Measurements from ENCODE around the gene ELL. TPM values are rescaled to one million over a fixed set of nuclear protein-coding genes. Genes with fewer than 3 reads are reported as not detected.

Gene ELL
- total and polyA plus RNA-seq, 2 donors (not counting 3 experiments of a cell fraction or from before 2014, with no cell fraction given): 9.9 to 18.2 TPM

DNA sequence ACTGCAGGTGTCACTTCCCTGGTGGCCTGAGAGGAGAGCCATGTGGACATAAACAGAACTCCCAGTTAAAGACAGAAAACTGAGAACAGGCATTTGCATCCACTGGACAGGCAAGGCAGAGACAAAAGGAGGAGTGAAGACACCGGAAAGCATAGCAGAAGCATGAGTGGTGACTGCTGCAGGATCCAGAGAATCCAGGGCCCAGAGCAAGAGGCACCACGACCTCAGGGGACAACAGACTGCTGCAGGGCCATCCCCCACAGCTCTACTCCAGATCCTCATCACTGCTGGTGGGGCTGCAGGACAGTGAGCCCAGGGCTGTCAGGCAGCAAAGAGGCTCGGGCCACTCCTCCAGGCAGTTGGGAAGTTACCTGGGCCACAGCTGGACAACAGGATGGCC, 69.5 kb downstream of the ELL start:
- CTCF ChIA-PET: interaction anchor here (1.0 to 6.8 kb wide), 3 partner anchors 10 to 534 kb away, joined by 5 to 127 read pairs (median 8); no protein-coding TSS in a partner anchor
- dilution Hi-C loops (cut with MboI; ENCODE audit: extremely low pct_ligation_motif_present, low sequenced_read_pairs): no loop called here
- Histone ChIP-seq H3K79me2 (ENCODE audit: control insufficient read depth, insufficient read depth, low read length) (no peaks in the 10 kb centered on the region), H3K27me3 (ENCODE audit: control insufficient read depth in 2 of 2, insufficient read depth in 2 of 2, low read length in 2 of 2) (no peaks in the 10 kb centered on the region), H3K27ac (ENCODE audit: insufficient read depth, low read depth, low read length) (no peak overlapping the region), H3K9me1 (replicated peaks; ENCODE audit: control insufficient read depth, extremely low read depth, insufficient read depth, low read length) (no peaks in the 10 kb centered on the region), H3K4me3 (replicated peaks in 1 of 3; ENCODE audit: insufficient read depth in 1 of 3, low read depth in 1 of 3, low read length in 3 of 3) (no peak overlapping the region), H3K9me3 (replicated peaks; ENCODE audit: control insufficient read depth, insufficient read depth, low read length) (no peaks in the 10 kb centered on the region), H2AFZ (ENCODE audit: low read depth, low read length) (no peak overlapping the region), H3K36me3 (ENCODE audit: control insufficient read depth in 2 of 2, extremely low read depth in 1 of 2, insufficient read depth in 2 of 2, low read length in 2 of 2) (peaks cover 6 to 36% of the 10 kb centered on the region in 2 experiments), H3K4me2 (ENCODE audit: insufficient read depth, low read length) (no peak overlapping the region), H4K20me1 (replicated peaks; ENCODE audit: control insufficient read depth, extremely low read depth, insufficient read depth, low read length) (no peaks in the 10 kb centered on the region), H3K4me1 (ENCODE audit: control insufficient read depth, extremely low read depth, insufficient read depth, low read length) (no peaks in the 10 kb centered on the region), H3K9ac (replicated peaks; ENCODE audit: extremely low read depth, insufficient read depth, low read length) (no peak overlapping the region)
- DNase-seq (ENCODE audit: low read depth, low spot score): no peak
- no TSS peak for BruUV-seq (replicated peaks)
- intact Hi-C loops (cut with micrococcal nuclease): loop anchor here (5.0 to 10.0 kb wide), 2 partner anchors 225 to 462 kb away; partner anchors contain the start of genes COPE and DDX49
- TF ChIP-seq POLR2A (IDR thresholded peaks at IDR 0.05; ENCODE audit: low read depth, low read length) (no peak), POLR2AphosphoS5 (IDR thresholded peaks at IDR 0.05; ENCODE audit: insufficient read depth, low read depth, low read length) (no peak), EZH2 (IDR thresholded peaks at IDR 0.05; ENCODE audit: borderline replicate concordance, low read depth, low read length, severe bottlenecking) (no peak), MYC (IDR thresholded peaks at IDR 0.05; ENCODE audit: low read depth, low read length) (no peak), JUN (IDR thresholded peaks at IDR 0.05; ENCODE audit: borderline replicate concordance, insufficient read depth, insufficient read length, low read depth) (no peak), GATA2 (IDR thresholded peaks at IDR 0.05; ENCODE audit: insufficient read depth, insufficient read length, low read depth, low read length) (no peak), FOS (IDR thresholded peaks at IDR 0.05; ENCODE audit: borderline replicate concordance, insufficient read depth, low read length) (no peak)
- TF ChIP-seq, protein P1, sequence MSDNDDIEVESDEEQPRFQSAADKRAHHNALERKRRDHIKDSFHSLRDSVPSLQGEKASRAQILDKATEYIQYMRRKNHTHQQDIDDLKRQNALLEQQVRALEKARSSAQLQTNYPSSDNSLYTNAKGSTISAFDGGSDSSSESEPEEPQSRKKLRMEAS (IDR thresholded peaks at IDR 0.05; ENCODE audit: insufficient read depth, insufficient read length): no peak
- TF ChIP-seq, protein P2, sequence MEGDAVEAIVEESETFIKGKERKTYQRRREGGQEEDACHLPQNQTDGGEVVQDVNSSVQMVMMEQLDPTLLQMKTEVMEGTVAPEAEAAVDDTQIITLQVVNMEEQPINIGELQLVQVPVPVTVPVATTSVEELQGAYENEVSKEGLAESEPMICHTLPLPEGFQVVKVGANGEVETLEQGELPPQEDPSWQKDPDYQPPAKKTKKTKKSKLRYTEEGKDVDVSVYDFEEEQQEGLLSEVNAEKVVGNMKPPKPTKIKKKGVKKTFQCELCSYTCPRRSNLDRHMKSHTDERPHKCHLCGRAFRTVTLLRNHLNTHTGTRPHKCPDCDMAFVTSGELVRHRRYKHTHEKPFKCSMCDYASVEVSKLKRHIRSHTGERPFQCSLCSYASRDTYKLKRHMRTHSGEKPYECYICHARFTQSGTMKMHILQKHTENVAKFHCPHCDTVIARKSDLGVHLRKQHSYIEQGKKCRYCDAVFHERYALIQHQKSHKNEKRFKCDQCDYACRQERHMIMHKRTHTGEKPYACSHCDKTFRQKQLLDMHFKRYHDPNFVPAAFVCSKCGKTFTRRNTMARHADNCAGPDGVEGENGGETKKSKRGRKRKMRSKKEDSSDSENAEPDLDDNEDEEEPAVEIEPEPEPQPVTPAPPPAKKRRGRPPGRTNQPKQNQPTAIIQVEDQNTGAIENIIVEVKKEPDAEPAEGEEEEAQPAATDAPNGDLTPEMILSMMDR (IDR thresholded peaks at IDR 0.05; ENCODE audit: extremely low read depth in 1 of 2, insufficient read depth in 1 of 2, low read depth in 1 of 2, low read length in 2 of 2): no peak
- no peak for FAIRE-seq
- POLR2A ChIA-PET: no interaction called here
